IPS-20b (cell line): ENCODE results near the gene TEX29.

Source experiments
- H3K27ac ChIP-seq: one replicate; pipeline ENCODE4 v1.5.1; 2013; ENCODE audit warnings: low read length
- H3K27me3 ChIP-seq: 2 replicates; pipeline ENCODE4 v1.6.1; 2013; ENCODE audit warnings: mild to moderate bottlenecking, low read length, inconsistent platforms; ENCODE audit not compliant: insufficient read depth
- H3K36me3 ChIP-seq: 2 replicates; pipeline ENCODE4 v1.6.1; 2013; ENCODE audit warnings: low read depth, mild to moderate bottlenecking, inconsistent platforms, low read length, moderate library complexity; ENCODE audit not compliant: insufficient read depth
- H3K4me1 ChIP-seq: 2 replicates; pipeline ENCODE4 v1.6.1; 2013; ENCODE audit warnings: mild to moderate bottlenecking, control low read depth, inconsistent platforms, low read length, moderate library complexity; ENCODE audit not compliant: insufficient read depth
- H3K4me3 ChIP-seq: 2 replicates; pipeline ENCODE4 v1.5.1; 2013; ENCODE audit warnings: mild to moderate bottlenecking, low read length, inconsistent platforms
- H3K9ac ChIP-seq: 2 replicates; pipeline ENCODE4 v1.6.1; 2013; ENCODE audit warnings: low read depth, mild to moderate bottlenecking, inconsistent platforms, low read length, moderate library complexity
- H3K9me3 ChIP-seq: 2 replicates; pipeline ENCODE4 v1.6.1; 2013; ENCODE audit warnings: mild to moderate bottlenecking, low read depth, low read length, inconsistent platforms; ENCODE audit not compliant: insufficient read depth

Gene TEX29

DNA sequence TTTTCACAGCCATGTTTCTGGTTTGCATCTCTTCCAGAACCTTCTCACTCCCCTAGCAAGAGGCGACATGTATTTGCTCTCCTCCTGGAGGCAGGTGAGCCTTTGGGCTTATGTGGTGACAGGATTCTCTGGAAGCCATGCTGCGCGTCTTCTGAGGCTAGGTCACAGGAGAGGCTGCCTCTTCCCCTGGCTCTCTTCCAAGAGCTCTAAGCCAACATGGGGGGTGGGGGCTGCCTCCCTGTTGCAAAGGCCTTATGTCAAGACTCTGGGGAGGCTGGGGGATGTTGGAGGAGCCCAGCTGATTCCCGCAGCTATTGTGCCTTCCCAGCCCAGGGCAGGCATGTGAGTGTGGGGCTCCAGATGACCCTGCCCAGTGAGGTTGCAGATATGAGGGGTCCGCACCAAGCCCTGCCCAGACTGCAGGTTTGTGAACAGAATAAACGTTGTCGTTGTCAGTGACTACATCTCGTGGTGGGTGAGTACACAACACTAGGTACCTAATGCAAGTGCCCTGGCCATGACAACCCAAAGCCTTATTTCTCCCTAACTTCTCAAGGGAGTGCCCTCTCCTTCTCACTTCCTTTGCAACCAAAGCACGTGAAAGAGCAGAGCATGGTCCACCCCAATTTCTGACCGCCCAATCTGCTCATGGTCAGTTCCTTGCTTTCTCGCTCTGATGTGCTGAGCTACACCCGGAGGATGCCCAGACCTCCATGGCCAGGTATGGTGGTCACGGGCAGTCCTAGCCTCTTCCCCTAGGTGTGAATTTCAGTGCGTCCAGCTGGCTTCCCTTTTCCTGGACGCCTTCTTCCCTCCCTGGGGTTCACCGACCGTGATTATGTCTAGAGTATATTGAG lies 44.9 kb downstream of the TEX29 start:
- H3K4me3 ChIP-seq = no peak overlapping the region
- H3K27me3 ChIP-seq = no peaks in the 10 kb centered on the region; the same call in 1 of the 2 replicates
- H3K9ac ChIP-seq = no peak overlapping the region
- no peak overlapping the region for H3K27ac ChIP-seq
- no peaks in the 10 kb centered on the region for H3K9me3 ChIP-seq
- H3K36me3 ChIP-seq = no peaks in the 10 kb centered on the region
- H3K4me1 ChIP-seq = no peaks in the 10 kb centered on the region

DNA sequence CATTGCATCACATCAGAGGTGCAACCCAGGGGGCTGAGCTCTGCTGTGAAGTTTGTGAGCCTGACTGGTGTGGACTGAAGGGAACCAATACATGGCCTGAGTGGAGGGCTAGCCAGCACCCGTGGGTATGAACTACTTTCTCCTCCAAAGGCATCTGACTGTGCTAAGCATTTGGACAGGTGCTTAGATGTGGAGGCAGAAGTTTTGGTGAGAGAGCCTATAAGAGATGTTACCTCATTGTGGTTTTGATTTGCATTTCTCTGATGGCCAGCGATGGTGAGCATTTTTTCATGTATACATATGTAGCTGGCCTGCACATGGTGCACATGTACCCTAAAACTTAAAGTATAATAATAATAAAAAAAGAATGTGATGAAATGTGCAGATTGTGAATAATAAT lies 46.9 kb downstream of the TEX29 start:
- Histone ChIP-seq H3K27me3 (no peaks in the 10 kb centered on the region; the same call in 1 of the 2 replicates), H3K27ac (no peak overlapping the region), H3K4me3 (no peak overlapping the region), H3K4me1 (no peaks in the 10 kb centered on the region), H3K9me3 (no peaks in the 10 kb centered on the region), H3K36me3 (no peaks in the 10 kb centered on the region), H3K9ac (no peak overlapping the region)

DNA sequence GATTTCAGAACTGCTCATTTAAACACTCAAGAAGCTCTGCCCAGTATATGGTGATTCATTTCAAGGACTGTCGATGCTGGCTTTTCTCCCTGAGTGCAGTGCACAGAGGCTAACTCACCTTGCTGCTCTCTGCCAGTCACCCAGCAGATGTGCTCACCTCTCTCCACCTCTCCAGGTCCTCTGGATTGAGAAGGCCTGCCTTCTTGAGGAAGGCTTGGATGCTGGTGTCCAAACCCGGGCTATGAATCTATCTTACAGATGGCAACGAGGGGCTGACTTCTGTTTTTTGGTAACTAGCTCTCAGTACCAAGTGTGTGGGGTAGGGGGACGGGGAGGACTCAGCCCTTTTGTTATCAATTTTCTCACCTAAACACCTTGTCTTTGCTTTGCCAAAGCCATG lies 47.6 kb downstream of the TEX29 start:
- no peak overlapping the region for H3K4me3 ChIP-seq
- no peak overlapping the region for H3K9ac ChIP-seq
- no peaks in the 10 kb centered on the region for H3K36me3 ChIP-seq
- H3K4me1 ChIP-seq = no peaks in the 10 kb centered on the region
- no peaks in the 10 kb centered on the region for H3K9me3 ChIP-seq
- H3K27me3 ChIP-seq = no peaks in the 10 kb centered on the region; the same call in 1 of the 2 replicates
- no peak overlapping the region for H3K27ac ChIP-seq

DNA sequence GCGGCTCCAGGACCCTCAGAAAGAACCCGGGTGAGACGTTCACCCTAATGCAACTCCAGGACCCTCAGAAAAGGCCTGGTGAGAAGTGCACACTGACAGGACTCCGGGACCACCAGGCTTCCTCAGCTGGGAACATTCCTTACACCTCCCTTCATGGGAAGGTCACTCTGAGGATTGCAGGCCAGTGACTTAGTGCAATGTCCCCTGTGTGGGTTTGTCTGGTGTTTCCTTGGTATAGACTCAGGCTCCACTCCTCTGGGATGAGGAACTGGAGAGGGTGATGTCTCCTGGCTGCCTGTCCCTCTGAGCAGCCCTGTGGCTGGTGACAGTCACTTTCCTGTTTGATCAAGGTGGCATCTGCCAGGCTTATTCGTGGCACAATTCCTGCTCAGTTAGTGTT lies 49.7 kb downstream of the TEX29 start:
- H3K27me3 ChIP-seq = no peaks in the 10 kb centered on the region; the same call in 1 of the 2 replicates
- no peaks in the 10 kb centered on the region for H3K36me3 ChIP-seq
- H3K9me3 ChIP-seq = no peaks in the 10 kb centered on the region
- H3K9ac ChIP-seq = no peak overlapping the region
- H3K4me3 ChIP-seq = no peak overlapping the region
- no peak overlapping the region for H3K27ac ChIP-seq
- H3K4me1 ChIP-seq = no peaks in the 10 kb centered on the region

DNA sequence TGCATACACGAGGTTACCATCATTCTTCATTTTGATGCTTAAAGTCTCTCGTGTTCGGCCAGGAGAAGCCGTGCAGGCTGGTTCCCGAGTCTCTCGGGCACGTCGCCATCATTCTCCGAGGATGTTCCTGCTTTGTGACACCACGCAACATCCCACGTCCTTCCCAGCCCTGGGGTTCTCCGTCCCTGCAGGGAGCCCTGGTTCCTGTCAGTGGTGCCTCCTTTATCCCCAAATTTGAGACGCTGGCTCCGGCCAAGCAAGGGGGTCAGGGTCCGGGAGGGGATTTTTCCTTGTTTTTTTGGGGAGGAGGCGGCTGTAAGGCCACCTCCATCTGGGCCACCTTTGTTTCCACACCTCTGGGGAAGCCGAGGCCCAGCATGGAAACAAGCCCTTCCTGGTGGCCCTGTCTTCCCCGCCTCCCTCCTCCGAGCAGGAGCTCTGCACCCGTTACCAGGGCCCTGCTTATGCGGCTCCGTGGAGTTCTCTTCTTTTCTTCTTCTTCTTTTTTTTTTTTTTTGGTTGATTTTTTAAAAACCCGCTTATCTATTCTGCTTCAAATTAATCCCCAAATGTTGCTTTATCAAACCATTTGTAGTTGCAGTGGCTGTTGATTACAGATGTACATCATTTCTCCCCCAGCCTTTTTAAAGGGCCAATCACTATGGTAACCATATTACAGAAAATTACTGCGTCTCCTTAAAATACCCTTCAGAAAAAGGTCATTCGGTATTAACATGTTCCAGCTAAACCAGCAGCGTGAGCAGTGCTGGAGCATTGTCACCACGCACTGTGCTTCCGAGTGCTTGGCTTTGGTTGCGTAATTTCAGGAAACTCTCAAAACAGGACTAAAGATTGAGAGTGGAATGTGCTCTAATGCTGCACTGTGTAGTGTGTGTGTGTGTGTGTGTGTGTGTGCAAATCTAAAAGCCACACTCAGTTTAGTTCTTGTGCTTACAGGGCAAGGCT lies 50.4 kb downstream of the TEX29 start:
- Histone ChIP-seq H3K4me1 (no peaks in the 10 kb centered on the region), H3K4me3 (no peak overlapping the region), H3K36me3 (no peaks in the 10 kb centered on the region), H3K27ac (no peak overlapping the region), H3K9me3 (no peaks in the 10 kb centered on the region), H3K27me3 (no peaks in the 10 kb centered on the region; the same call in 1 of the 2 replicates), H3K9ac (no peak overlapping the region)

DNA sequence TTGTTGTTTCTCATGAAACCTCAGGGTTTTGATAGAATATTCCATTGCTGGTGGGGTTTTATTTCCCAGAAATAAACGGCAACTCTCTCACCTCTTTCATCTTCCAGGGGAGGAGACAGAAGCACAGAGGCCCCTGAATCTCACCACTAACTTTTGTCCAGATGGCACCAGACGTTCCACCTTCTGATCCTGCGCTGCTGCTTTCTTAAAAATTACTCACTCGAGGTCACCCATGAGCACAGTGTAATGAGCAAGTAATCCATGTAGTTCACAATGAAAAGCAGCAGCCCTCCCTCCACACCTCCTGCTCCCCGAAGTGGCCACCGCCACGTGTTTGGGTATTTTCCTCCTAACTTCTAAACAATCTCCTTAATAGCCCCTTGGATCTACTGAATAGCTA lies 51.3 kb downstream of the TEX29 start:
- H3K4me1 ChIP-seq = no peaks in the 10 kb centered on the region
- H3K9ac ChIP-seq = no peak overlapping the region
- H3K27ac ChIP-seq = no peak overlapping the region
- H3K9me3 ChIP-seq = no peaks in the 10 kb centered on the region
- H3K27me3 ChIP-seq = no peaks in the 10 kb centered on the region; the same call in 1 of the 2 replicates
- H3K36me3 ChIP-seq = no peaks in the 10 kb centered on the region
- no peak overlapping the region for H3K4me3 ChIP-seq

DNA sequence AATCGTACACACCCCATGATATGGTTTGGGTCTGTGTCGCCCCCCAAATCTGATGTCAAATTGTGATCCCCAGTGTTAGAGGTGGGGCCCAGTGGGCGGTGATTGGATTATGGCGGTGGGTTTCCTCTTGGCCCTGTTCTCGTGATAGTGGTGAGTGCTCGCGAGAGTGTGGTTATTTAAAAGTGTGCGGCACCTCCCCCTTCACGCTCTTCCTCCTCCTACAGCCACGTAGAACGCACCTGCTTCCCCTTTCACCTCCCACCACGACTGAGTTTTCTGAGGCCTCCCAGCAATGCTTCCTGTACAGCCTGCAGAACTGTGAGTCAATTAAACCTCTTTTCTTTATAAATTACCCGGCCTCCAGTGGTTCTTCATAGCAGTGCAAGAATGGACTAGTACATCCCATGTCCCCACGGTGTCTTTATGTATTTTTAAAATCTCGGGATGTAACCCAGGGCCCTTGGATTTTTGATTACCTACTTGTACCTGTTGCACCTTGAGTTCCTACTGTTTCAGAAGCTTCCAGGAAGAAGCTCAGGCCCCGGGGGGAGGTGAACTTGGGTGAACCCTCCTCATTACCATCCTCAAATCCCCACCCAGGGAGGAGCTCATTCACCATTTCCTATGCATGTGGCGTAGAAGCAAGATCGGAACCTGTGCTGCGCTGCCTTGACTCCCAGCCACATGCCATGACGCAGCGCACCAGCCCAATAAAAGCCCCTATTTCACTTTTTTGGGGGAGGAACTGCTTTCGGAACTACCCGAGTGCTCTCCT lies 52.4 kb downstream of the TEX29 start:
- Histone ChIP-seq H3K27ac (no peak overlapping the region), H3K4me1 (no peaks in the 10 kb centered on the region), H3K27me3 (no peaks in the 10 kb centered on the region; the same call in 1 of the 2 replicates), H3K36me3 (no peaks in the 10 kb centered on the region), H3K9me3 (no peaks in the 10 kb centered on the region), H3K4me3 (no peak overlapping the region), H3K9ac (no peak overlapping the region)

DNA sequence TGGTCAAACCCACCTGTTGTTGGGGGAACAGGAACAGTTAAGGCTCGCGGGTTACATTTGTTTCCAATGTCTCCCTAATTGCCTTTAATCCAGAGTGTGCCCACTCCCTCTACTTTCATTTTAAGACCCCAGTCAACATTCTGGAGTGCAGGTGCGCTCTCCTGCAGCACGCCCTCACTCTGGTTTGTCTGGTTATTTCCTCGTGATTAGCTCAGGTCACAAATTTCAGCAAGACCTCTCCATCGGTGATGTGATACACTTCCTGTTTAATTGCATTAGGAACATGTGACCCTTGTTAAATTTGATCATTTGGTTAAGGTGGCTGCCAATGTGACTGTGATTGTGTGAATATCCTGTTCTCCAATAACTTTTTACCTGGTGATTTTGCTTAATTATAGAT lies 53.0 kb downstream of the TEX29 start:
- H3K36me3 ChIP-seq = no peaks in the 10 kb centered on the region
- no peaks in the 10 kb centered on the region for H3K9me3 ChIP-seq
- no peak overlapping the region for H3K9ac ChIP-seq
- no peak overlapping the region for H3K27ac ChIP-seq
- H3K4me3 ChIP-seq = no peak overlapping the region
- no peaks in the 10 kb centered on the region for H3K4me1 ChIP-seq
- no peaks in the 10 kb centered on the region; the same call in 1 of the 2 replicates for H3K27me3 ChIP-seq

DNA sequence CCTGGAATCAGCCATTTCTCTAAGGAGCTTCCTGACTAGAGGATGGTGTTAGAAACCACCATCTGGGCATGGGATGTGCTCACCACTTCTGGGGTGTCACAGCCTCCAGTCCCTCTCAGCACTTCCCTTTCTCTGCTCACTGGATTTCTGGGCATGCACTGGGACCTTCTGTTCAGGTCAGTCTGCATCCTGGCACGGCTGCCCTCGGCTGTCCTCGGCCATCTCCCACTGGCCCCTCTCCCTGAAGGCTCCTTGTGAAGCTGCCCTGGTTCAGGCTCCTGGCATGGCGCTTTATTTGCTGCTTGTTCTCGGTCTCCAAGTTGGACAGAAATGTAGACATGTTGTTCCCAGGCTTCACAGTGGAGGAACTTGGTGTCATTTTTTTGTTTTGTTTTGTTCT lies 60.0 kb downstream of the TEX29 start:
- no peaks in the 10 kb centered on the region for H3K4me1 ChIP-seq
- no peak overlapping the region for H3K4me3 ChIP-seq
- no peaks in the 10 kb centered on the region for H3K9me3 ChIP-seq

DNA sequence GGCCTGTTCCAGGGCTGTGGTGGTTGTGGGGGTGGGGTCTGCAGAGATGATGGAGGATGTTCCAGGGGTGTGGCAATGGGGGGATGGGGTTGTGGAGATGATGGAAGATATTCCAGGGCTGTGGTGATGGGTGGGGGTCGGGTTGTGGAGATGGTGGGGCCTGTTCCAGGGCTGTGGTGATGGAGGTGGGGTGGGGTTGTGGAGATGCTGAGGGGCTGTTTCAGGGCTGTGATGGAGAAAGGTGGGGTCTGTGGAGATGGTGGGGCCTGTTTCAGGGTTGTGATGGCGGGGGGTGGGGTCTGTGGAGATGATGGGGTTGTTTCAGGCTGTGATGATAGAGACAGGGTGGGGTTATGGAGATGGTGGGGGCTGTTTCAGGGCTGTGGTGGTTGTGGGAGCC lies 62.0 kb downstream of the TEX29 start:
- Histone ChIP-seq H3K4me1 (no peaks in the 10 kb centered on the region), H3K27ac (no peak overlapping the region), H3K27me3 (no peaks in the 10 kb centered on the region), H3K36me3 (no peaks in the 10 kb centered on the region), H3K9me3 (no peaks in the 10 kb centered on the region), H3K4me3 (no peak overlapping the region), H3K9ac (no peak overlapping the region)

More for the DNA sequence above, 60.0 kb downstream of the TEX29 start:
- H3K27me3 ChIP-seq = no peaks in the 10 kb centered on the region
- H3K9ac ChIP-seq = no peak overlapping the region
- H3K36me3 ChIP-seq = no peaks in the 10 kb centered on the region
- no peak overlapping the region for H3K27ac ChIP-seq

DNA sequence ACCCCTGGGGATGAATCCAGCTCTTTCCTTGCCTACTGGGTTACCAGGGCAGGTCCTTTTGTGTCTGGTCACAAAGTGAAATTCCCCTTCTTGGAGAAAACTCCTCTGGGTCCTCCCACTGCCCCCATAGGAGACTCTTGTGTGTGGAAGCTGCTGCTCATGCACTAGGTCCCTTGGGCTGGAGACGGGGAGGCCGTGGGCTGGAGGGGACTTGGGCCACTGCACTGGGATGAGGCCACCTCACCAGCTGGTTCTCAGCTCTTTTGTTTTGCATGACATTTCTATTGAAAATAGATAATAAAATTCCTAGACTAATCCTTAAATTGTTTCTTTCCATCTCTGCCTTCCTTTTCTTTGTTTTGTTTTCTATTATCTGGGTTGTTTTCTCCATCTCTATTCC lies 62.4 kb downstream of the TEX29 start:
- no peaks in the 10 kb centered on the region for H3K27me3 ChIP-seq

More for the DNA sequence above, 62.4 kb downstream of the TEX29 start:
- Histone ChIP-seq H3K4me3 (no peak overlapping the region), H3K36me3 (no peaks in the 10 kb centered on the region), H3K9ac (no peak overlapping the region), H3K9me3 (no peaks in the 10 kb centered on the region), H3K27ac (no peak overlapping the region), H3K4me1 (no peaks in the 10 kb centered on the region)
